Spinal cord (tissue), 10 donors: ENCODE measurements around the gene ZNF597. TPM values are rescaled to one million over a fixed set of nuclear protein-coding genes. Genes with fewer than 3 reads are reported as not detected.

Experiments
- DNase-seq, 6 donors: peaks; one replicate each; pipeline versions ENCODE4 v3.0.0 to v3.0.0-alpha.2; 2013 to 2015; ENCODE audit warnings: low spot score in 6 of 6, low read depth in 4 of 6
- H3K27ac ChIP-seq: one replicate; pipeline ENCODE4 v1.5.1; 2013; ENCODE audit warnings: low read depth, low read length, control low read depth
- H3K27me3 ChIP-seq: one replicate; pipeline ENCODE4 v1.6.1; 2013; ENCODE audit warnings: low read length; ENCODE audit not compliant: control insufficient read depth, insufficient read depth
- H3K36me3 ChIP-seq: one replicate; pipeline ENCODE4 v1.6.1; 2013; ENCODE audit warnings: low read length; ENCODE audit not compliant: control insufficient read depth, insufficient read depth
- H3K4me1 ChIP-seq: one replicate; pipeline ENCODE4 v1.6.1; 2013; ENCODE audit warnings: low read length; ENCODE audit not compliant: control insufficient read depth, insufficient read depth
- H3K4me3 ChIP-seq: one replicate; pipeline ENCODE4 v1.5.1; 2013; ENCODE audit warnings: low read depth, low read length, control low read depth
- H3K9me3 ChIP-seq: one replicate; pipeline ENCODE4 v1.6.1; 2013; ENCODE audit warnings: low read length; ENCODE audit not compliant: control insufficient read depth, insufficient read depth
- WGBS: methylation state at CpG from one replicate; pipeline ENCODE4 v1.1.5; 2013; ENCODE audit warnings: missing lambda C conversion rate; ENCODE audit not compliant: insufficient coverage; 5-methylcytosine and 5-hydroxymethylcytosine counted together
- polyA plus RNA-seq, 2 donors: library from polyadenylated mRNA; unstranded; fragments of 120-200 nt; gene quantifications; one replicate each; pipeline ENCODE4 v1.2.1, GENCODE V29; 2013; ENCODE audit not compliant: insufficient read length in 2 of 2
- total RNA-seq, 2 donors: library from RNA; depleted of rRNA in 1 of 2; stranded (reverse); fragments of 120-200 nt in 1 of 2; fragments of >200 nt in 1 of 2; gene quantifications; one replicate each; pipeline versions ENCODE4 v1.2.3 to v1.2.4, GENCODE V29; 2013 to 2014
- donor health status: healthy.

The ZNF597 gene
- total and polyA plus RNA-seq, 4 donors = 3.3 to 5.0 (median 3.8) TPM

DNA sequence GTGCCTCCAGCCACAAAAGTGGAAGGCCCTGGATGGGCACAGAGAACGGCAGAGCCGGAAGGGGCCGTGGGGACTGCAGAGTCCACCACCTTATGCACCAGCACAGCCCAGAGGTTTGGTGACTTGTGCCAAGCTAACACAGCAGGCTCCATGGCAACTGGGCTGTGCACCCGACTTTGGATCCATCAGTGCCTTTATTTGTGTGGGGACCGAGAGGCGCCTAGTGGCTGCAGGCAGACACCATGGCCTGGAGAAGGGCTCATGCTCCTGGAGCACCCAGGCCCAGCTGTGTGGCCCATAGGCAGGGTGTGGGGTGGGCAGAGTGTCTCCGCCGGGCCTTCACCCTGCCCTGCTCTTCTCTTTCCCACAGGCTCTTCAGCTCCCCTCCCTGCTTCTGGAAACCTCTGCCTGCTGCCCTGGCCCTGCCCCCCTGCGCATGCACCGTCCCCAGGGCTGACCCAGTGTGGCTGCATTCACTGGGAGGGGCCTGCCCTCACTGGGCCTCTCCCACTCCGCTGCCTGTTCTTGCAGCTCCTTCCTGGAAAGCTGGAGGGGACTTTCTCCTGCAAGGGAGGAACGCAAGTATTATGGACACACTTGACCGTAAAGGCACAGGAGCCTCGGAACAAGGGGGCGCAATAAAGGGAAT lies 41.9 kb upstream of the ZNF597 start:
- Histone ChIP-seq H3K36me3 (peaks cover 84% of the 10 kb centered on the region), H3K4me1 (no peaks in the 10 kb centered on the region), H3K27me3 (no peaks in the 10 kb centered on the region), H3K9me3 (no peaks in the 10 kb centered on the region), H3K27ac (no peak overlapping the region), H3K4me3 (no peak overlapping the region)
- DNase-seq = no peak
- WGBS = 82% methylated on average over 13 of the region's 15 CpGs

GRCh38 chr16:3484318-3485096 lies 41.2 kb upstream of the ZNF597 start:
- no peaks in the 10 kb centered on the region for H3K27me3 ChIP-seq
- H3K27ac ChIP-seq = no peak overlapping the region
- DNase-seq = no peak
- H3K4me1 ChIP-seq = no peaks in the 10 kb centered on the region
- no peaks in the 10 kb centered on the region for H3K9me3 ChIP-seq
- peaks cover 87% of the 10 kb centered on the region for H3K36me3 ChIP-seq
- WGBS = 88% methylated on average over 30 of the region's 30 CpGs
- no peak overlapping the region for H3K4me3 ChIP-seq

DNA sequence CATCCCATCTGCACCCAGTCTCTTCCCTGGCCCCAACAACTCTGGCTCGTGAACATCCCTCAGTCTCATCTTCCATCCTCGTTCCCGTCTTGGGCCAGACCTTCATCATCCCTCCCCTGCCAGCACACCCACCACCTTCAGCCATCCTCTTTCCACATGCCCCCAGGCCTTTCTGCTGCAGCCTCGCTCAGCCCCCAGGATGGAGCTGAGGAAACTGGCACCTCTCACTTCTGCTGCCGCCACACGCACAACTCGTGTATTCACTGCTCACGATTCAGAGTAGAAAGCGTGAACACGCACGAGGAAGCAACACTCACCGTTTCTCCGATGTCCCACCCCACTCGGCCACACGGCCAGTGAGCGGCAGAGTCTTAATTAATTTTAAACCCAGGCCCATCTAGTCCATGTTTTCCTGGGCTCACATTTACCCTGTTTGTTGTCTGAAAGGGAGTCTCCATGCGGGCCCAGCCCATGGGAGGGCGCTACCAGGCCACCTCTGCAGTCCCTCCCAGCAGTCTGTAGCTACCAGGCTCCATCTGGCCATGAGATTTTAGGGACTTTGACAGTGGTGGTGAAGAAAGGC lies 39.4 kb upstream of the ZNF597 start:
- H3K4me3 ChIP-seq = no peak overlapping the region
- no peak for DNase-seq
- H3K27me3 ChIP-seq = no peaks in the 10 kb centered on the region
- WGBS = 93% methylated on average over 15 of the region's 18 CpGs
- no peaks in the 10 kb centered on the region for H3K9me3 ChIP-seq
- peaks cover 91% of the 10 kb centered on the region for H3K36me3 ChIP-seq
- H3K4me1 ChIP-seq = no peaks in the 10 kb centered on the region
- H3K27ac ChIP-seq = no peak overlapping the region

- DNase-seq = no peak
- H3K27ac ChIP-seq = no peak overlapping the region
These were observed 38.7 kb upstream of the ZNF597 start for GRCh38 chr16:3481696-3482658.

GRCh38 chr16:3480901-3481695 lies 37.8 kb upstream of the ZNF597 start:
- Histone ChIP-seq H3K4me1 (no peaks in the 10 kb centered on the region), H3K36me3 (peaks cover 78% of the 10 kb centered on the region), H3K4me3 (no peak overlapping the region), H3K9me3 (no peaks in the 10 kb centered on the region), H3K27ac (no peak overlapping the region), H3K27me3 (no peaks in the 10 kb centered on the region)
- 66% methylated on average over 12 of the region's 18 CpGs for WGBS
- DNase-seq = no peak

More at GRCh38 chr16:3481696-3482658, 38.7 kb upstream of the ZNF597 start:
- no peaks in the 10 kb centered on the region for H3K4me1 ChIP-seq
- 97% methylated on average over 25 of the region's 32 CpGs for WGBS
- H3K9me3 ChIP-seq = no peaks in the 10 kb centered on the region
- no peak overlapping the region for H3K4me3 ChIP-seq
- peaks cover 83% of the 10 kb centered on the region for H3K36me3 ChIP-seq
- H3K27me3 ChIP-seq = no peaks in the 10 kb centered on the region

DNA sequence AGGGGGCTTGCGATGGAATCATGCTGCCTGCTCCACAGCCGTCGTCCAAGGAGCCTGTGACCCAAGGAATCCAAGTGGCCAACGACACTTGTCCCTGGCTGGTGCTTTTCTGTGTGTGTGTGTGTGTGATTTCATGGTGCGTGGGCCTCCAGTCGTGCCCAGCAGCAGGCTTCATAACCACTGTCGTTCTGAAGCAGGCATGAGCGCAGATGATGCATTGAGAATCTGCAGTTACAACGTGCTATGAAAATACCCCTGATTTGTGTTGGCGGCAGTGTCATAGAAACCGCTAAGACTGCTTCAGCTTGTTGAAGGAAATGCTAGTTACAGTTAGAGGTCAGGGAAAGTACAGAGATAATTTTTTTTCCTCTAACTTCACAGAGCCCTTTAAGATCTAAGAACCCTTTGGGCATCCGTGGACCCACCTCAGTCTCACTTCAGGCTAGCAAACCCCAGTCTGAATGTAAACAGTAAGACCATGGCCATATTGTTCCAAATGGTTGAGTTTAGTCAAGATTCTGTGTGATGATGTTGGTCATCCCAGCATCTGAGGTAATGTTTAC lies 36.4 kb upstream of the ZNF597 start:
- Histone ChIP-seq H3K27me3 (no peaks in the 10 kb centered on the region), H3K4me3 (no peak overlapping the region), H3K27ac (no peak overlapping the region), H3K9me3 (no peaks in the 10 kb centered on the region), H3K36me3 (peaks cover 74% of the 10 kb centered on the region), H3K4me1 (no peaks in the 10 kb centered on the region)
- DNase-seq = no peak
- WGBS = 95% methylated on average over 8 of the region's 12 CpGs

DNA sequence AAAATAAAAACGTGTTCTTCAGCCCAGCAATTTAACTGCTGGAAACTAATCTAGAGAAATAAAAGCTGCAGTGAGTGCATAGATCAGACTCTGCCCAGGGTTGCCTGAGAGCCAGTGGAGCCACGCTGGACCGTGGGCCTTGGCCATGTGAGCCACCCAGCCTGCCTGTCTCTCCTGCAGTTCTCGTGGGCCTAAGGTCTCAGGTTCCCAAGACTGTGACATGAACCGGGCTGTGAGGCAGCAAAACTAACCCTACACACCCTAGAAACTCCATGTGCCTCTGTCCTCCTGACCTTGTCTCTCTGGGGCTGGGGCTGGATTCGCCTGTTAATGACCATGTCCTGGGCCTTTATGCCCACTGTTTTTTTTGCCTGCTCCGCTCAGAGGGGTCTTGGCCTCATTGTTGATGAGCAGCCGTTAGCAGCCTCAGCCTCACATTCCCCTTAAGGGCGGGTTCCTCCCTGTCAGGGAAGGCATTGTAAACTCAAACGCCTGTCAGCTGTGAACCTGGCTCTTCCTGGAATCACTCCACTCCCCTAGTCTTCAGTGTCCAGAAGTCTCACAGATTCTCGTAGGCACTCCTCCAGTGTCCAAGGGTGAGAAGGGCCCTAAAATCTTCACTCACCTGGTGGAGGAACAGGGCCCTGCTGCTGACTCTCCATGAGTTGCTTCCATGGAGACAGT lies 35.1 kb upstream of the ZNF597 start:
- peaks cover 5% of the 10 kb centered on the region for H3K4me1 ChIP-seq
- no peak overlapping the region for H3K4me3 ChIP-seq
- 70% methylated on average over 11 of the region's 11 CpGs for WGBS
- no peak for DNase-seq
- H3K9me3 ChIP-seq = no peaks in the 10 kb centered on the region
- H3K27ac ChIP-seq = no peak overlapping the region
- H3K36me3 ChIP-seq = peaks cover 67% of the 10 kb centered on the region
- H3K27me3 ChIP-seq = no peaks in the 10 kb centered on the region

- no CpG with 5 or more reads among the region's 3 CpGs for WGBS
- Histone ChIP-seq H3K27ac (no peak overlapping the region), H3K4me1 (peaks cover 5% of the 10 kb centered on the region), H3K27me3 (no peaks in the 10 kb centered on the region), H3K36me3 (peaks cover 58% of the 10 kb centered on the region), H3K9me3 (no peaks in the 10 kb centered on the region), H3K4me3 (no peak overlapping the region)
- no peak for DNase-seq
These were observed 33.1 kb upstream of the ZNF597 start for GRCh38 chr16:3476409-3476808.
